Natural killer cell (primary cell): ENCODE data around the gene TECPR1. TPM values are rescaled to one million over a fixed set of nuclear protein-coding genes. Genes with fewer than 3 reads are reported as not detected.
A peak's percentile ranks its signal among the peaks of the same experiment; 100 is the strongest.

Experiments
- ATAC-seq, 3 donors: fragments of 150-1000 bp in 2 of 3; fragments of 200-7000 bp in 1 of 3; cut with Tn5 transposase; 1 replicate in 1 of 3; 2 replicates in 2 of 3; pipeline ENCODE4 v1.10.0; 2021; ENCODE audit warnings: mild to moderate bottlenecking in 2 of 3, moderate library complexity in 2 of 3
- DNase-seq, 2 donors: peaks; one replicate each; pipeline versions ENCODE4 v3.0.0 to v3.0.0-alpha.2; 2013 to 2021; ENCODE audit warnings: mixed read lengths in 1 of 2
- H3K27ac ChIP-seq: one replicate; pipeline ENCODE4 v1.5.1; 2013; ENCODE audit warnings: mild to moderate bottlenecking, low read length
- H3K27me3 ChIP-seq: one replicate; pipeline ENCODE4 v1.6.1; 2013; ENCODE audit warnings: low read length; ENCODE audit not compliant: control insufficient read depth, insufficient read depth
- H3K36me3 ChIP-seq: one replicate; pipeline ENCODE4 v1.6.1; 2013; ENCODE audit warnings: low read length; ENCODE audit not compliant: control insufficient read depth, insufficient read depth
- H3K4me1 ChIP-seq: one replicate; pipeline ENCODE4 v1.6.1; 2013; ENCODE audit warnings: low read length; ENCODE audit not compliant: control insufficient read depth, insufficient read depth
- H3K4me3 ChIP-seq: one replicate; pipeline ENCODE4 v1.5.1; 2013; ENCODE audit warnings: low read length
- H3K9me3 ChIP-seq: one replicate; pipeline ENCODE4 v1.6.1; 2013; ENCODE audit warnings: low read length; ENCODE audit not compliant: control insufficient read depth, insufficient read depth
- H3K27ac Mint-ChIP-seq, 2 donors: one replicate each; pipeline ENCODE4 v1.8.0; 2022; ENCODE audit warnings: mild to moderate bottlenecking in 2 of 2, mixed read lengths in 2 of 2, moderate library complexity in 1 of 2
- H3K27me3 Mint-ChIP-seq, 2 donors: one replicate each; pipeline ENCODE4 v1.8.0; 2022; ENCODE audit warnings: low read depth in 2 of 2, mixed read lengths in 2 of 2
- H3K36me3 Mint-ChIP-seq: one replicate; pipeline ENCODE4 v1.8.0; 2022; ENCODE audit warnings: mixed read lengths
- H3K4me1 Mint-ChIP-seq, 2 donors: one replicate each; pipeline ENCODE4 v1.8.0; 2022; ENCODE audit warnings: mixed read lengths in 2 of 2
- H3K4me3 Mint-ChIP-seq: one replicate; pipeline ENCODE4 v1.8.0; 2022; ENCODE audit warnings: mild to moderate bottlenecking, moderate library complexity, mixed read lengths
- H3K9me3 Mint-ChIP-seq, 2 donors: one replicate each; pipeline ENCODE4 v1.8.0; 2022; ENCODE audit warnings: mixed read lengths in 2 of 2
- WGBS: methylation state at CpG from one replicate; pipeline ENCODE4 v1.1.7; 2013; ENCODE audit warnings: missing lambda C conversion rate; ENCODE audit not compliant: insufficient coverage; 5-methylcytosine and 5-hydroxymethylcytosine counted together
- intact Hi-C: fragments of 100-400 bp; cut with micrococcal nuclease; formaldehyde crosslinking; loops from one replicate; pipeline ENCODE4 v1.14.2; 2022
- total RNA-seq, 4 donors: library from RNA; stranded (reverse); fragments of 120-200 nt in 1 of 4; gene quantifications; one replicate each; pipeline versions ENCODE4 v1.2.3 to v1.2.4, GENCODE V29; 2013 to 2022
- TF ChIP-seq, protein P1 (sequence below): fragments of 200-600 bp; IDR thresholded peaks from one replicate; pipeline ENCODE4 v1.8.0; 2022; ENCODE audit warnings: antibody characterized with exemption

Gene TECPR1
- total RNA-seq, 3 donors from 2014 or later (not counting 1 experiment from before 2014, with no cell fraction given), result 68.8 to 76.7 (median 70.3) TPM

DNA sequence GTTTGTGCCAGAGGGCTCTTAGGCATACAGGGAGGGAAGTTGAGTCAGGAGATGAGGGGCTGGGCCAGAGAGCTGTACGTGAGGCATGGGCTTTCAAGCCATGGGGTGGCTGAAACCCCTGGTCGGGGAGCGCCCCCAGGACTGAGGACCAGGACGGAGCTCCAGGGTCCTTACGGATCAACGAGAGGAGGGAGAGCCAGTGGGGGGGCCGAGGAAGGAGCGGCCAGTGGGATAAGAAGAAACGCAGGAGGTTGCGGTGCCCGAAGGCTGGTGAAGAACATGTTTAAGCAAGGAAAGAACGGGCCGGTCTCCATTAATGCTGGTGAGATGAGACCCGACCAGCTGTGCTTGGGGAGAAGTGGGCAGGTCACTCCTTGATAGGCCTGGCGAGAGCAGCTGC lies 84.4 kb downstream of the TECPR1 start:
- Mint-ChIP-seq H3K4me1 (peaks cover 5 to 10% of the 10 kb centered on the region in 2 donors), H3K36me3 (no peaks in the 10 kb centered on the region), H3K9me3 (no peaks in the 10 kb centered on the region), H3K27me3 (no peaks in the 10 kb centered on the region), H3K27ac (peak overlapping the region in 1 of 2 donors; percentile 70), H3K4me3 (no peak overlapping the region)
- intact Hi-C loops, result loop anchor here (1.0 kb wide), 2 partner anchors 61 to 146 kb away; partner anchors contain the start of gene LMTK2
- TF ChIP-seq, protein P1, sequence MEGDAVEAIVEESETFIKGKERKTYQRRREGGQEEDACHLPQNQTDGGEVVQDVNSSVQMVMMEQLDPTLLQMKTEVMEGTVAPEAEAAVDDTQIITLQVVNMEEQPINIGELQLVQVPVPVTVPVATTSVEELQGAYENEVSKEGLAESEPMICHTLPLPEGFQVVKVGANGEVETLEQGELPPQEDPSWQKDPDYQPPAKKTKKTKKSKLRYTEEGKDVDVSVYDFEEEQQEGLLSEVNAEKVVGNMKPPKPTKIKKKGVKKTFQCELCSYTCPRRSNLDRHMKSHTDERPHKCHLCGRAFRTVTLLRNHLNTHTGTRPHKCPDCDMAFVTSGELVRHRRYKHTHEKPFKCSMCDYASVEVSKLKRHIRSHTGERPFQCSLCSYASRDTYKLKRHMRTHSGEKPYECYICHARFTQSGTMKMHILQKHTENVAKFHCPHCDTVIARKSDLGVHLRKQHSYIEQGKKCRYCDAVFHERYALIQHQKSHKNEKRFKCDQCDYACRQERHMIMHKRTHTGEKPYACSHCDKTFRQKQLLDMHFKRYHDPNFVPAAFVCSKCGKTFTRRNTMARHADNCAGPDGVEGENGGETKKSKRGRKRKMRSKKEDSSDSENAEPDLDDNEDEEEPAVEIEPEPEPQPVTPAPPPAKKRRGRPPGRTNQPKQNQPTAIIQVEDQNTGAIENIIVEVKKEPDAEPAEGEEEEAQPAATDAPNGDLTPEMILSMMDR, result no peak
- H3K9me3 ChIP-seq, result no peaks in the 10 kb centered on the region
- peaks cover 3% of the 10 kb centered on the region for H3K36me3 ChIP-seq
- DNase-seq (no peak), ATAC-seq (no peak)
- no peaks in the 10 kb centered on the region for H3K27me3 ChIP-seq
- H3K4me1 ChIP-seq, result no peaks in the 10 kb centered on the region
- H3K27ac ChIP-seq, result no peak overlapping the region
- WGBS, result 95% methylated on average over 15 of the region's 15 CpGs
- H3K4me3 ChIP-seq, result no peak overlapping the region

GRCh38 chr7:98166668-98166970 lies 85.4 kb downstream of the TECPR1 start:
- intact Hi-C loops, result no loop called here
- Mint-ChIP-seq H3K36me3 (no peaks in the 10 kb centered on the region), H3K27ac (no peak overlapping the region), H3K4me3 (no peak overlapping the region), H3K27me3 (no peaks in the 10 kb centered on the region), H3K9me3 (no peaks in the 10 kb centered on the region), H3K4me1 (peaks cover 5 to 10% of the 10 kb centered on the region in 2 donors)
- Histone ChIP-seq H3K4me3 (no peak overlapping the region), H3K9me3 (no peaks in the 10 kb centered on the region), H3K4me1 (no peaks in the 10 kb centered on the region), H3K27ac (no peak overlapping the region), H3K27me3 (no peaks in the 10 kb centered on the region), H3K36me3 (no peaks in the 10 kb centered on the region)
- 92% methylated on average over 2 of the region's 2 CpGs for WGBS
- DNase-seq (no peak), ATAC-seq (no peak)
- TF ChIP-seq, protein P1, result no peak

- Histone ChIP-seq H3K4me3 (no peak overlapping the region), H3K27ac (no peak overlapping the region), H3K4me1 (no peaks in the 10 kb centered on the region), H3K27me3 (no peaks in the 10 kb centered on the region), H3K9me3 (no peaks in the 10 kb centered on the region), H3K36me3 (no peaks in the 10 kb centered on the region)
- Mint-ChIP-seq H3K4me1 (peaks cover 5 to 10% of the 10 kb centered on the region in 2 donors), H3K36me3 (no peaks in the 10 kb centered on the region), H3K27ac (no peak overlapping the region), H3K9me3 (no peaks in the 10 kb centered on the region), H3K4me3 (no peak overlapping the region), H3K27me3 (no peaks in the 10 kb centered on the region)
- TF ChIP-seq, protein P1, result peak; percentile 62
- intact Hi-C loops, result no loop called here
- 75% methylated on average over 18 of the region's 18 CpGs for WGBS
- ATAC-seq, result peak in 2 of 3 donors; percentile 56 to 67
- DNase-seq, result peak; percentile 43 to 65
Observed at GRCh38 chr7:98165827-98166667, 86.0 kb downstream of the TECPR1 start.

Other genes starting within 250 kb of the TECPR1 start
- gene LMTK2, start 145.4 kb downstream of the TECPR1 start, total RNA-seq, result 10 to 100 TPM; 18.7 to 33.9 (median 26.6) TPM
- gene BHLHA15, start 40.8 kb downstream of the TECPR1 start, total RNA-seq, result 1 to 10 TPM in 1 of 3 donors, not detected in 2; 3.3 TPM
- 10 to 100 TPM; 81.9 to 97.1 (median 90.0) TPM for gene BRI3, start 29.5 kb upstream of the TECPR1 start, total RNA-seq
- not detected for gene BAIAP2L1, start 148.9 kb upstream of the TECPR1 start, total RNA-seq